KMS-11 (cell line): ENCODE data around the gene ARHGAP11A.

Experiments used
- H2AFZ ChIP-seq: fragments of 200-600 bp; sonication (generic); 2 replicates; pipeline ENCODE4 v1.6.1; 2016; ENCODE audit warnings: antibody characterized with exemption, mixed run types, low read depth
- H3K27ac ChIP-seq: fragments of 200-600 bp; sonication (generic); 2 replicates; pipeline ENCODE4 v1.6.1; 2016; ENCODE audit warnings: mild to moderate bottlenecking, mixed run types
- H3K27me3 ChIP-seq: fragments of 200-600 bp; sonication (generic); 2 replicates; pipeline ENCODE4 v1.6.1; 2017; ENCODE audit warnings: mild to moderate bottlenecking, low read depth, mixed run types, moderate library complexity; ENCODE audit not compliant: insufficient read depth
- H3K36me3 ChIP-seq: fragments of 200-600 bp; sonication (generic); 2 replicates; pipeline ENCODE4 v1.6.1; 2017; ENCODE audit warnings: mild to moderate bottlenecking, mixed run types; ENCODE audit not compliant: insufficient read depth
- H3K4me1 ChIP-seq: fragments of 200-600 bp; sonication (generic); 2 replicates; pipeline ENCODE4 v1.6.1; 2016; ENCODE audit warnings: mild to moderate bottlenecking, low read depth, mixed run types; ENCODE audit not compliant: poor library complexity, severe bottlenecking
- H3K4me2 ChIP-seq: fragments of 200-600 bp; sonication (generic); 2 replicates; pipeline ENCODE4 v1.7.0; 2016; ENCODE audit warnings: mild to moderate bottlenecking, mixed run types
- H3K4me3 ChIP-seq: fragments of 200-600 bp; sonication (generic); IDR thresholded peaks from 2 replicates; pipeline ENCODE4 v1.6.1; 2017; ENCODE audit warnings: low read depth, low read length, mixed read lengths; ENCODE audit not compliant: insufficient read depth
- H3K79me2 ChIP-seq: fragments of 200-600 bp; sonication (generic); 2 replicates; pipeline ENCODE4 v1.6.1; 2016; ENCODE audit warnings: low read depth, mixed run types; ENCODE audit not compliant: insufficient read depth
- H3K9ac ChIP-seq: fragments of 200-600 bp; sonication (generic); 2 replicates; pipeline ENCODE4 v1.6.1; 2016; ENCODE audit warnings: mild to moderate bottlenecking, mixed run types
- H4K20me1 ChIP-seq: fragments of 200-600 bp; sonication (generic); 2 replicates; pipeline ENCODE4 v1.6.1; 2016; ENCODE audit warnings: mild to moderate bottlenecking, mixed run types; ENCODE audit not compliant: insufficient read depth
- TF ChIP-seq, protein P1 (sequence below): fragments of 200-600 bp; sonication (generic); conservative IDR thresholded peaks from 2 replicates; pipeline ENCODE4 v1.6.1; 2017; ENCODE audit warnings: low read depth, mild to moderate bottlenecking, antibody characterized with exemption, low read length, moderate library complexity, mixed read lengths

The ARHGAP11A gene

DNA sequence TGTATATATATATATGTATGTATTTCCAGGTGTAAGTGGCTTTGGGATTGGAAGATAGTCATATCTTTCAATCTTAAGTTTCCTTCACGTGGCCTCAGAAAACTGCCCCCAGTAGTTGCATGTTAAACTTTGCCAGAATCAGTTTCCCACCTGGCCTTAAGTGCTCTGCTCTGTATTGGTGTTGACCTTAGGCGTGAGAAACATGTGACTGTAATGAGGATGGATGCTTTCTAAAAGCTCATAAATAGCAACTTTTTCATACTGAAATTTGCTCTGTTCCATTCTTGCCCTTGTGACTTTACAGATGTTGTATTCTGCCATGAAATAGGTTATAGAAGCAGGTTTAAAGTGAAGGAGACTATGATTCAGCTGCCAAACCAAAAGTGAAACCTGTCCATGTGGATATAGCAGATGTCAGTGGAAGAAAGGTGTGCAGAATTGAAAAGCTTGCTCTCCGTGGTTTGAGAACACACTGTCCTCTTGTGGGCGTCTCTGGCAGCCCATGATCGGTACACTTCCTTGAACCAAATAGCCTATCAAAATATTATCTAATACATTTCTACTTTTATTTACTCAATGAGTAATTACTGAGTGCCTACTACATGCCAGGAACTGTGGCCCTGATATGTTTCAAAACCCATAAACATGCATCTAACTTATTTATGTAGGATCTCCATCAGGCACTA, 42.0 kb downstream of the ARHGAP11A start:
- Histone ChIP-seq H3K79me2 (no peaks in the 10 kb centered on the region), H3K27me3 (no peaks in the 10 kb centered on the region), H3K4me2 (peak overlapping the region; percentile 92), H3K9ac (peak overlapping the region; percentile 35; the same call in 1 of the 2 replicates), H3K27ac (peak overlapping the region; percentile 62), H2AFZ (peak overlapping the region; percentile 48), H3K36me3 (no peaks in the 10 kb centered on the region), H4K20me1 (no peaks in the 10 kb centered on the region), H3K4me1 (peaks cover 19% of the 10 kb centered on the region), H3K4me3 (no peak overlapping the region)
- TF ChIP-seq, protein P1, sequence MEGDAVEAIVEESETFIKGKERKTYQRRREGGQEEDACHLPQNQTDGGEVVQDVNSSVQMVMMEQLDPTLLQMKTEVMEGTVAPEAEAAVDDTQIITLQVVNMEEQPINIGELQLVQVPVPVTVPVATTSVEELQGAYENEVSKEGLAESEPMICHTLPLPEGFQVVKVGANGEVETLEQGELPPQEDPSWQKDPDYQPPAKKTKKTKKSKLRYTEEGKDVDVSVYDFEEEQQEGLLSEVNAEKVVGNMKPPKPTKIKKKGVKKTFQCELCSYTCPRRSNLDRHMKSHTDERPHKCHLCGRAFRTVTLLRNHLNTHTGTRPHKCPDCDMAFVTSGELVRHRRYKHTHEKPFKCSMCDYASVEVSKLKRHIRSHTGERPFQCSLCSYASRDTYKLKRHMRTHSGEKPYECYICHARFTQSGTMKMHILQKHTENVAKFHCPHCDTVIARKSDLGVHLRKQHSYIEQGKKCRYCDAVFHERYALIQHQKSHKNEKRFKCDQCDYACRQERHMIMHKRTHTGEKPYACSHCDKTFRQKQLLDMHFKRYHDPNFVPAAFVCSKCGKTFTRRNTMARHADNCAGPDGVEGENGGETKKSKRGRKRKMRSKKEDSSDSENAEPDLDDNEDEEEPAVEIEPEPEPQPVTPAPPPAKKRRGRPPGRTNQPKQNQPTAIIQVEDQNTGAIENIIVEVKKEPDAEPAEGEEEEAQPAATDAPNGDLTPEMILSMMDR: peak; percentile 39; the same call in 1 of the 2 replicates

DNA sequence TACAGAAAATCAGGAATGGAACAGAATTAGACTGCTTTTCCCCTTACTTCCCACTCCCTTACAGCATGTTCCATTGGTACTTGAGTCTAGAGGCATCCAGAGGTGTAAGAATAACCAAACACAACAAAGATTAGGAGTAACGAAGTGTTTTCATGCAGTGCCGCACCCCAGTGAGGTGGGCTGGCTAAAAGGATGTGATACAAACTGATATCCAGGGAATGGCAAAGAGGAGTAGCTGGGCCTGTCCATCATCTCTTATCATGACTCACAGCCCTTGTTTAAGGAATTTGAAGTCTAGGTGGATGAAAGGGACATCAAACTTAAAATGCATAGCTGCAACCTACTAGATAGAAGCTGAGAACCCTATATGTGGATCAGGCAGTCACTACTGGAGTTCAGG, 42.6 kb downstream of the ARHGAP11A start:
- peak overlapping the region; percentile 92 for H3K4me2 ChIP-seq
- H3K27ac ChIP-seq: peak overlapping the region; percentile 62; the same call in 1 of the 2 replicates
- H3K79me2 ChIP-seq: no peaks in the 10 kb centered on the region
- H3K9ac ChIP-seq: no peak overlapping the region
- H3K4me3 ChIP-seq: no peak overlapping the region
- no peaks in the 10 kb centered on the region for H3K27me3 ChIP-seq
- peak overlapping the region; percentile 48 for H2AFZ ChIP-seq
- no peaks in the 10 kb centered on the region for H4K20me1 ChIP-seq
- no peaks in the 10 kb centered on the region for H3K36me3 ChIP-seq
- peaks cover 22% of the 10 kb centered on the region for H3K4me1 ChIP-seq
- TF ChIP-seq, protein P1: no peak; the same call in 1 of the 2 replicates

DNA sequence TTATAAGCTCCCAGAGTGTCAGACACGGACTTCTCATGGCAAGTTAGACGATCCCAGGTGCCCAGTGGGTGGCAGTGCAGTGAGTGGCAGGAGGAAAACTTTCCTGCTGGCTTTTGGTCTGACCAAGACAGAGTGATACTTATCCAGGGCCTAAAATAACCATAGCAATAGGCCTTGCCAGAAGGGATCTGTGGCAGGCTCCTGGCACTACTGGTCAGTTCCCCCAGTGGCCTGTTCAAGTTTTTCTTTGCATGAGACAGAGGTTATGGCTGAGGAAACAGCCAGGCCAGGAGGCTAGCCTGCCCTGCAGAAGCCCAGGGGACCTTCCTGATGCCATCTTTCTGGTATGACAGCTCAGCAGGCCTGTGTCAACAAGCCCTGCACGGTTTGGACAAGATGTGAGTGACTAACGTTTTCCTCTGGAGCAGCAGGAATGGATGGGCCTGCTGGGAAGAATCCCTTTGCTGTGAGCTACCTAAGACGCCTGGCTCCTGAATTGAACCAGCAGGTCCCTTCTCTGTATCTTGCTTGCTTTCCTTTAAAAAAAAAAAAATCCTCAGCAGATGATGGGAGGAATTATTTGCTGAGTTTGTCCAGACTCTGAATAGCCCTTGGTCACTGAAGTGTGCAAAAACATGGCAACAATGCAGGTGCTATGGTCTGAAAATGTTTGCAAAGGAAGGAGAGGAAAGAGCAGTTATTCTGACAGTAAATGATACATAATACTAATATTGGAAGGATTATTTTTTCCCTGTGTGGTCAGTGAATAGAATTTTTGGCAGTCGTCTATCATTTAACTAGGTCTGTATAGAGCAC, 44.2 kb downstream of the ARHGAP11A start:
- no peak overlapping the region for H2AFZ ChIP-seq
- H3K4me2 ChIP-seq: no peak overlapping the region
- H3K36me3 ChIP-seq: no peaks in the 10 kb centered on the region
- TF ChIP-seq, protein P1: no peak
- H3K9ac ChIP-seq: no peak overlapping the region
- H3K4me1 ChIP-seq: peaks cover 22% of the 10 kb centered on the region
- no peak overlapping the region for H3K4me3 ChIP-seq
- H3K79me2 ChIP-seq: no peaks in the 10 kb centered on the region
- H3K27me3 ChIP-seq: no peaks in the 10 kb centered on the region
- no peak overlapping the region for H3K27ac ChIP-seq
- H4K20me1 ChIP-seq: no peaks in the 10 kb centered on the region

DNA sequence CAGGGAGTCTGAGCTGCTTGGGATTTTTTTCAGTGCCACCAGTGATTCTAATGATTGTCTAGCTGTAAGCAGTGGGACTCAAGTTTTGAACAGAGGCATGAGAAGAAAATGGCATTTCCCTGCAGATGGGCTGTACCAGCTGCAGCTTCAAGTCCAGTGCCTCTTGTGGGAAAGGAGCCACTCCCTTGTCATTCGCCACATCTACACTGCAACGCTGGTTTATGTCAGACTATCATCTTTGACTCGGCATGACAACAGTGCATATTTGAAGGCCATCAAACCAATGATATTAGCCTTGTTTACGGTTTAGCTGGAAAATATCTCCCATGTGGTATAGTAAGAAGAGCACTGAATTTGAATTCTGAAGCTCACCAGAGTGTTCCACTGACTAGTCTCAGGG, 48.4 kb downstream of the ARHGAP11A start:
- Histone ChIP-seq H3K36me3 (no peaks in the 10 kb centered on the region), H3K27me3 (no peaks in the 10 kb centered on the region), H3K9ac (no peak overlapping the region), H3K27ac (no peak overlapping the region), H3K4me2 (no peak overlapping the region), H3K79me2 (no peaks in the 10 kb centered on the region), H3K4me3 (no peak overlapping the region), H4K20me1 (no peaks in the 10 kb centered on the region), H2AFZ (no peak overlapping the region), H3K4me1 (peaks cover 5% of the 10 kb centered on the region)
- TF ChIP-seq, protein P1: no peak
